HepG2 (cell line): Measurements from ENCODE around the gene EEF2. TPM values are rescaled to one million over a fixed set of nuclear protein-coding genes. Genes with fewer than 3 reads are reported as not detected.

ENCODE experiments used
- DNMT3B ChIP-seq: conservative IDR thresholded peaks from 2 replicates; pipeline ENCODE4 v1.6.1; 2016; ENCODE audit warnings: missing biosample characterization, control low read depth
- EP300 ChIP-seq, 3 experiments: sonication (generic) in 1 of 3; formaldehyde crosslinking in 1 of 3; IDR thresholded peaks; 2 replicates each; pipeline versions ENCODE4 v1.5.1 to v1.6.1; 2011 to 2020; ENCODE audit warnings: low read depth in 2 of 3, low read length in 2 of 3, borderline replicate concordance in 1 of 3, improper control_type of control experiment in 1 of 3, mild to moderate bottlenecking in 1 of 3, missing genetic modification reagents in 1 of 3, moderate library complexity in 1 of 3
- FOXA1 ChIP-seq, 2 experiments: fragments of 450-650 bp in 1 of 2; sonication (generic) in 1 of 2; formaldehyde crosslinking in 1 of 2; IDR thresholded peaks; 2 replicates each; pipeline versions ENCODE4 v1.4.0 to v1.6.1; 2016 to 2020; ENCODE audit warnings: missing genetic modification reagents in 1 of 2
- HDAC6 ChIP-seq: fragments of 200-600 bp; sonication (generic); IDR thresholded peaks from 2 replicates; pipeline ENCODE4 v1.7.0; 2017; ENCODE audit warnings: mild to moderate bottlenecking, antibody characterized with exemption, low read length, low read depth
- HNRNPUL1 ChIP-seq: fragments of 200-400 bp; formaldehyde crosslinking; IDR thresholded peaks from 2 replicates; pipeline ENCODE4 v1.6.1; 2017; ENCODE audit warnings: low read depth, mild to moderate bottlenecking, low read length, moderate library complexity
- HOXA5 ChIP-seq: sonication (generic); formaldehyde crosslinking; IDR thresholded peaks from 2 replicates; pipeline ENCODE4 v1.4.0; 2020; ENCODE audit warnings: missing genetic modification reagents
- IKZF1 ChIP-seq: fragments of 450-650 bp; IDR thresholded peaks from 2 replicates; pipeline ENCODE4 v1.7.1; 2016
- NR1H2 ChIP-seq: sonication (generic); formaldehyde crosslinking; IDR thresholded peaks from 2 replicates; pipeline ENCODE4 v1.8.1; 2022; ENCODE audit warnings: low read depth, missing genetic modification reagents, borderline replicate concordance
- RAD21 ChIP-seq: fragments of 450-650 bp; formaldehyde crosslinking; IDR thresholded peaks from 2 replicates; pipeline ENCODE4 v1.5.0; 2020; ENCODE audit warnings: mild to moderate bottlenecking
- REL ChIP-seq: sonication (generic); formaldehyde crosslinking; conservative IDR thresholded peaks from 2 replicates; pipeline ENCODE4 v1.8.0; 2022; ENCODE audit warnings: mild to moderate bottlenecking, missing genetic modification reagents, moderate library complexity
- SALL1 ChIP-seq: sonication (generic); formaldehyde crosslinking; IDR thresholded peaks from 2 replicates; pipeline ENCODE4 v1.8.0; 2022; ENCODE audit warnings: mild to moderate bottlenecking, missing genetic modification reagents
- SSRP1 ChIP-seq: IDR thresholded peaks from 2 replicates; pipeline ENCODE4 v1.6.1; 2016; ENCODE audit warnings: control low read depth
- ZBTB8A ChIP-seq: sonication (generic); formaldehyde crosslinking; IDR thresholded peaks from 2 replicates; pipeline ENCODE4 v1.4.0; 2020; ENCODE audit warnings: mild to moderate bottlenecking, low read depth, missing genetic modification reagents, borderline replicate concordance
- ZFP90 ChIP-seq: sonication (generic); formaldehyde crosslinking; IDR thresholded peaks from 2 replicates; pipeline ENCODE4 v1.8.0; 2022; ENCODE audit warnings: missing genetic modification reagents, mild to moderate bottlenecking, inconsistent platforms, borderline replicate concordance
- ZNF460 ChIP-seq: sonication (generic); formaldehyde crosslinking; IDR thresholded peaks from 2 replicates; pipeline ENCODE4 v1.5.1; 2020; ENCODE audit warnings: missing genetic modification reagents, mild to moderate bottlenecking, borderline replicate concordance
- ZNF772 ChIP-seq: sonication (generic); formaldehyde crosslinking; IDR thresholded peaks from 2 replicates; pipeline ENCODE4 v1.5.0; 2020; ENCODE audit warnings: mild to moderate bottlenecking, missing genetic modification reagents
- polyA plus RNA-seq, 8 experiments: library from polyadenylated mRNA; depleted of rRNA in 3 of 8; stranded (reverse) in 7 of 8; unstranded in 1 of 8; fragments of >200 nt; fragmentation: Illumina TruSeq in 4 of 8; extraction: Trizol in 4 of 8; gene quantifications; 2 replicates each; pipeline versions ENCODE4 v1.2.1 to v1.2.3, GENCODE V29; 2011 to 2016; ENCODE audit warnings: low read depth in 4 of 8, missing spikeins in 1 of 8, mixed read lengths in 1 of 8; ENCODE audit not compliant: insufficient read depth in 1 of 8
- total RNA-seq, 5 experiments: library from RNA; depleted of rRNA; stranded (reverse); fragments of >200 nt; fragmentation: Illumina TruSeq; extraction: Trizol; gene quantifications; 2 replicates each; pipeline ENCODE4 v1.2.3, GENCODE V29; 2016; ENCODE audit warnings: low read depth in 1 of 5
- TF ChIP-seq, protein P1 (sequence below): sonication (generic); formaldehyde crosslinking; IDR thresholded peaks from 2 replicates; pipeline ENCODE4 v1.4.0; 2020; ENCODE audit warnings: missing genetic modification reagents, borderline replicate concordance
- TF ChIP-seq, protein P2 (sequence below): sonication (generic); formaldehyde crosslinking; IDR thresholded peaks from 2 replicates; pipeline ENCODE4; 2020; ENCODE audit warnings: missing genetic modification reagents, mild to moderate bottlenecking, borderline replicate concordance
- TF ChIP-seq, protein P3 (sequence below): sonication (generic); formaldehyde crosslinking; IDR thresholded peaks from 2 replicates; pipeline ENCODE4 v1.8.1; 2023; ENCODE audit warnings: missing genetic modification reagents, inconsistent platforms, borderline replicate concordance
- TF ChIP-seq, protein P4 (sequence below): sonication (generic); formaldehyde crosslinking; IDR thresholded peaks from 2 replicates; pipeline ENCODE4 v1.5.0; 2020; ENCODE audit warnings: mild to moderate bottlenecking, missing genetic modification reagents

The EEF2 gene
- total and polyA plus RNA-seq, 2 of the 13 experiments (the other 11 are each of a cell fraction or from before 2014, with no cell fraction given) = 1,441 to 1,777 TPM

DNA sequence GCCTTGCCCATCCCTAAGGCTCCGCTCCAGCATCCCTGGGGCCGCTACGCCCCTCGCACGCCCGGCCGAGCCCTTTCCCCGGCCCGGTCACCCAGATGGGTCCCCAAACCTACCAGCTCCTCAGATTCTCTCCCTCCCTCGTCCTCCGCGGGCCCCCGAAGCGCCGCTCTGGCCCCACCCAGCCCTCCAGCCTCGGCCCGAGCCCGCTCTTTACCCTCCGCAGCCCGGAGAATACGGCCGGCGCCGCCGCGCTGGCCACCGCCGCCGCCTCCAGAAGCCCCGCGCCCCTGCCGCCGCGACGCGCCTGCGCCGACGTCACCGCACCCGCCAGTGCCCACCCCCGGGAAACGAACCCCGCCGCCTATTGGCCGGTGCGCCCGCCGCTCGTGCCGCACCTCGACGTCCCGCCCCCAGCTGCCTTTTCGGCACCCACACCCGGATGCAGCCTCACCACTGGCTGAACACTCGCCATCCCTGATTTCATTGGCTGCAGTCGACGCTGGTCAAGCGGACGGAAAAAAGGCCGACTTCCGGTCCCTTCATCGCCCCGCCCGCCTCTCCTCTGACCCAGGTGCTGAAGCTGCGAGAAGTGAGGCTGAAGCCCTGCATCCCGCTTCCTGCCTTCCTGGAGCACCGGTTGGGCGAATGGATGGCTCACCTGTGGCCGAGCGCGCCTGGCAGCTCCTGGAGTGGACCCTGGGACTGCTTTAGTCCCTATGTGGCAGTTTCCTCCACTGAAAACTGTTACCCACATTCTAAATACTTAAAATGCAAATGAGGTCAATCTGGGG, 14.3 kb downstream of the EEF2 start, which contains the start of gene DAPK3 (continued):
- no peak for TF ChIP-seq REL (CRISPR knock-in tag)
- no peak for TF ChIP-seq HOXA5 (CRISPR knock-in tag)
- no peak for TF ChIP-seq NR1H2
- TF ChIP-seq IKZF1 = no peak
- TF ChIP-seq SSRP1 (CRISPR knock-in tag) = 0 out of 2 replicates have a peak, but pooled peaks have one; percentile 65
- TF ChIP-seq RAD21 (CRISPR knock-in tag) = no peak; the same call in 1 of the 2 replicates
- no peak for TF ChIP-seq HDAC6
- TF ChIP-seq ZNF772 = no peak
- peak; percentile 76 for TF ChIP-seq SALL1 (CRISPR knock-in tag)
- no peak for TF ChIP-seq EP300 (IDR thresholded peaks at IDR 0.05; ENCODE audit: low read depth in 2 of 2, low read length in 2 of 2)
- no peak for TF ChIP-seq EP300 (CRISPR knock-in tag; IDR thresholded peaks at IDR 0.05; ENCODE audit: borderline replicate concordance)
- no peak for TF ChIP-seq HNRNPUL1
- TF ChIP-seq, protein P1, sequence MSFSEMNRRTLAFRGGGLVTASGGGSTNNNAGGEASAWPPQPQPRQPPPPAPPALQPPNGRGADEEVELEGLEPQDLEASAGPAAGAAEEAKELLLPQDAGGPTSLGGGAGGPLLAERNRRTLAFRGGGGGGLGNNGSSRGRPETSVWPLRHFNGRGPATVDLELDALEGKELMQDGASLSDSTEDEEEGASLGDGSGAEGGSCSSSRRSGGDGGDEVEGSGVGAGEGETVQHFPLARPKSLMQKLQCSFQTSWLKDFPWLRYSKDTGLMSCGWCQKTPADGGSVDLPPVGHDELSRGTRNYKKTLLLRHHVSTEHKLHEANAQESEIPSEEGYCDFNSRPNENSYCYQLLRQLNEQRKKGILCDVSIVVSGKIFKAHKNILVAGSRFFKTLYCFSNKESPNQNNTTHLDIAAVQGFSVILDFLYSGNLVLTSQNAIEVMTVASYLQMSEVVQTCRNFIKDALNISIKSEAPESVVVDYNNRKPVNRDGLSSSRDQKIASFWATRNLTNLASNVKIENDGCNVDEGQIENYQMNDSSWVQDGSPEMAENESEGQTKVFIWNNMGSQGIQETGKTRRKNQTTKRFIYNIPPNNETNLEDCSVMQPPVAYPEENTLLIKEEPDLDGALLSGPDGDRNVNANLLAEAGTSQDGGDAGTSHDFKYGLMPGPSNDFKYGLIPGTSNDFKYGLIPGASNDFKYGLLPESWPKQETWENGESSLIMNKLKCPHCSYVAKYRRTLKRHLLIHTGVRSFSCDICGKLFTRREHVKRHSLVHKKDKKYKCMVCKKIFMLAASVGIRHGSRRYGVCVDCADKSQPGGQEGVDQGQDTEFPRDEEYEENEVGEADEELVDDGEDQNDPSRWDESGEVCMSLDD (CRISPR knock-in tag) = no peak
- no peak for TF ChIP-seq DNMT3B (CRISPR knock-in tag)
- no peak; the same call in 1 of the 2 replicates for TF ChIP-seq ZFP90
- TF ChIP-seq, protein P2, sequence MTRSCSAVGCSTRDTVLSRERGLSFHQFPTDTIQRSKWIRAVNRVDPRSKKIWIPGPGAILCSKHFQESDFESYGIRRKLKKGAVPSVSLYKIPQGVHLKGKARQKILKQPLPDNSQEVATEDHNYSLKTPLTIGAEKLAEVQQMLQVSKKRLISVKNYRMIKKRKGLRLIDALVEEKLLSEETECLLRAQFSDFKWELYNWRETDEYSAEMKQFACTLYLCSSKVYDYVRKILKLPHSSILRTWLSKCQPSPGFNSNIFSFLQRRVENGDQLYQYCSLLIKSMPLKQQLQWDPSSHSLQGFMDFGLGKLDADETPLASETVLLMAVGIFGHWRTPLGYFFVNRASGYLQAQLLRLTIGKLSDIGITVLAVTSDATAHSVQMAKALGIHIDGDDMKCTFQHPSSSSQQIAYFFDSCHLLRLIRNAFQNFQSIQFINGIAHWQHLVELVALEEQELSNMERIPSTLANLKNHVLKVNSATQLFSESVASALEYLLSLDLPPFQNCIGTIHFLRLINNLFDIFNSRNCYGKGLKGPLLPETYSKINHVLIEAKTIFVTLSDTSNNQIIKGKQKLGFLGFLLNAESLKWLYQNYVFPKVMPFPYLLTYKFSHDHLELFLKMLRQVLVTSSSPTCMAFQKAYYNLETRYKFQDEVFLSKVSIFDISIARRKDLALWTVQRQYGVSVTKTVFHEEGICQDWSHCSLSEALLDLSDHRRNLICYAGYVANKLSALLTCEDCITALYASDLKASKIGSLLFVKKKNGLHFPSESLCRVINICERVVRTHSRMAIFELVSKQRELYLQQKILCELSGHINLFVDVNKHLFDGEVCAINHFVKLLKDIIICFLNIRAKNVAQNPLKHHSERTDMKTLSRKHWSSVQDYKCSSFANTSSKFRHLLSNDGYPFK = peak; percentile 41; the same call in 1 of the 2 replicates
- TF ChIP-seq, protein P3, sequence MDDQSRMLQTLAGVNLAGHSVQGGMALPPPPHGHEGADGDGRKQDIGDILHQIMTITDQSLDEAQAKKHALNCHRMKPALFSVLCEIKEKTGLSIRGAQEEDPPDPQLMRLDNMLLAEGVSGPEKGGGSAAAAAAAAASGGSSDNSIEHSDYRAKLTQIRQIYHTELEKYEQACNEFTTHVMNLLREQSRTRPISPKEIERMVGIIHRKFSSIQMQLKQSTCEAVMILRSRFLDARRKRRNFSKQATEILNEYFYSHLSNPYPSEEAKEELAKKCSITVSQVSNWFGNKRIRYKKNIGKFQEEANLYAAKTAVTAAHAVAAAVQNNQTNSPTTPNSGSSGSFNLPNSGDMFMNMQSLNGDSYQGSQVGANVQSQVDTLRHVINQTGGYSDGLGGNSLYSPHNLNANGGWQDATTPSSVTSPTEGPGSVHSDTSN = no peak
- no peak for TF ChIP-seq ZBTB8A (CRISPR knock-in tag)
- no peak for TF ChIP-seq FOXA1 (IDR thresholded peaks at IDR 0.05)
- TF ChIP-seq FOXA1 (CRISPR knock-in tag; IDR thresholded peaks at IDR 0.05) = no peak
- TF ChIP-seq, protein P4, sequence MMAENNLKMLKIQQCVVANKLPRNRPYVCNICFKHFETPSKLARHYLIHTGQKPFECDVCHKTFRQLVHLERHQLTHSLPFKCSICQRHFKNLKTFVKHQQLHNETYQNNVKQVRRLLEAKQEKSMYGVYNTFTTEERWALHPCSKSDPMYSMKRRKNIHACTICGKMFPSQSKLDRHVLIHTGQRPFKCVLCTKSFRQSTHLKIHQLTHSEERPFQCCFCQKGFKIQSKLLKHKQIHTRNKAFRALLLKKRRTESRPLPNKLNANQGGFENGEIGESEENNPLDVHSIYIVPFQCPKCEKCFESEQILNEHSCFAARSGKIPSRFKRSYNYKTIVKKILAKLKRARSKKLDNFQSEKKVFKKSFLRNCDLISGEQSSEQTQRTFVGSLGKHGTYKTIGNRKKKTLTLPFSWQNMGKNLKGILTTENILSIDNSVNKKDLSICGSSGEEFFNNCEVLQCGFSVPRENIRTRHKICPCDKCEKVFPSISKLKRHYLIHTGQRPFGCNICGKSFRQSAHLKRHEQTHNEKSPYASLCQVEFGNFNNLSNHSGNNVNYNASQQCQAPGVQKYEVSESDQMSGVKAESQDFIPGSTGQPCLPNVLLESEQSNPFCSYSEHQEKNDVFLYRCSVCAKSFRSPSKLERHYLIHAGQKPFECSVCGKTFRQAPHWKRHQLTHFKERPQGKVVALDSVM = no peak
- no peak for TF ChIP-seq ZNF460
